ENCODE measurements around the gene SNX32.

- peak; percentile 79 for TF ChIP-seq CTCF (IDR thresholded peaks at IDR 0.05; ENCODE audit: low read length)
- no peak for TF ChIP-seq EZH2phosphoT487 (IDR thresholded peaks at IDR 0.05; ENCODE audit: low read length)
Measured at GRCh38 chr11:65888163-65888814, 54.5 kb downstream of the SNX32 start, which contains the start of gene FIBP.
